Esophagus squamous epithelium (tissue), 5 donors: ENCODE measurements around the gene TMEM196. TPM values are rescaled to one million over a fixed set of nuclear protein-coding genes. Genes with fewer than 3 reads are reported as not detected.

ENCODE experiments used
- DNase-seq: peaks from one replicate; lab custom pipeline; 2025; lab: John Stamatoyannopoulos, UW
- H3K27ac ChIP-seq, 4 donors: fragments of 200-600 bp; sonication (generic); one replicate each; pipeline ENCODE4 v1.5.1; 2016 to 2019; ENCODE audit warnings: mild to moderate bottlenecking in 1 of 4
- H3K27me3 ChIP-seq, 4 donors: fragments of 200-600 bp; sonication (generic); 1 replicate in 3 of 4; 2 replicates in 1 of 4; pipeline versions ENCODE4 v1.5.1 to v1.6.0; 2017 to 2021; ENCODE audit warnings: antibody characterized with exemption in 1 of 4
- H3K36me3 ChIP-seq, 3 donors: fragments of 200-600 bp; sonication (generic); one replicate each; pipeline ENCODE4 v1.5.1; 2016 to 2019
- H3K4me1 ChIP-seq, 3 donors: fragments of 200-600 bp; sonication (generic); one replicate each; pipeline ENCODE4 v1.5.1; 2017 to 2019
- H3K4me3 ChIP-seq, 4 donors: fragments of 200-600 bp; sonication (generic); 1 replicate in 3 of 4; 2 replicates in 1 of 4; pipeline ENCODE4 v1.5.1; 2016 to 2019; ENCODE audit warnings: mild to moderate bottlenecking in 2 of 4, moderate library complexity in 1 of 4
- H3K9me3 ChIP-seq, 3 donors: fragments of 200-600 bp; sonication (generic); one replicate each; pipeline ENCODE4 v1.5.1; 2016 to 2019
- CTCF ChIP-seq, 6 experiments: fragments of 450-650 bp in 4 of 6; fragments of 200-600 bp in 2 of 6; sonication (generic) in 2 of 6; IDR thresholded peaks; one replicate each; pipeline ENCODE4 v1.5.1; 2016 to 2019; ENCODE audit warnings: antibody characterized with exemption in 6 of 6, mild to moderate bottlenecking in 4 of 6, moderate library complexity in 4 of 6
- POLR2A ChIP-seq, 4 donors: fragments of 450-650 bp; IDR thresholded peaks; one replicate each; pipeline ENCODE4 v1.6.1; 2017; ENCODE audit warnings: antibody characterized with exemption in 4 of 4, mild to moderate bottlenecking in 4 of 4, moderate library complexity in 3 of 4
- WGBS, 2 donors: methylation state at CpG; one replicate each; pipeline ENCODE4 v1.1.5; 2018; 5-methylcytosine and 5-hydroxymethylcytosine counted together
- intact Hi-C: fragments of 100-400 bp; cut with DNase I; formaldehyde crosslinking; loops from one replicate; pipeline ENCODE4 v1.15.0; 2022
- total RNA-seq, 4 donors: library from RNA; depleted of rRNA; stranded (reverse); fragments of >200 nt; gene quantifications; one replicate each; pipeline ENCODE4 v1.1.0, GENCODE V29; 2016
- donor health status: DM: yes; HTN: yes; CAD: no.

Gene TMEM196
- not detected for total RNA-seq

GRCh38 chr7:19772841-19773760, at the start of gene TMEM196:
Gene TMEM196, minus strand, starts transcription at chr7:19773617. Its CDS starts 921 bp downstream, at chr7:19772696.
- no peak for DNase-seq
- no peaks in the 10 kb centered on the region for H3K36me3 ChIP-seq
- intact Hi-C loops: no loop called here
- peaks cover 0 to 16% (median 0%) of the 10 kb centered on the region in 3 donors for H3K4me1 ChIP-seq
- 3 to 12% methylated on average over 36 of the region's 49 CpGs for WGBS, 2 donors
- no peaks in the 10 kb centered on the region for H3K9me3 ChIP-seq
- no peak within 1 kb of the TSS for H3K27ac ChIP-seq
- peak within 1 kb of the TSS in 3 of 4 donors; percentile 10 to 48 (median 15) for H3K4me3 ChIP-seq
- TF ChIP-seq CTCF (IDR thresholded peaks at IDR 0.05) (no peak), POLR2A (IDR thresholded peaks at IDR 0.05) (no peak)
- H3K27me3 ChIP-seq: peaks cover 0 to 41% (median 3%) of the 10 kb centered on the region in 4 donors

GRCh38 chr7:19816128-19816527, 42.7 kb upstream of the TMEM196 start:
- DNase-seq: no peak
- intact Hi-C loops: no loop called here
- H3K36me3 ChIP-seq: no peaks in the 10 kb centered on the region
- H3K4me3 ChIP-seq: no peak overlapping the region
- no peaks in the 10 kb centered on the region for H3K27me3 ChIP-seq
- TF ChIP-seq CTCF (IDR thresholded peaks at IDR 0.05): no peak
- TF ChIP-seq POLR2A (IDR thresholded peaks at IDR 0.05): no peak
- 83 to 84% methylated on average over 2 of the region's 2 CpGs for WGBS, 2 donors
- H3K9me3 ChIP-seq: no peaks in the 10 kb centered on the region
- no peaks in the 10 kb centered on the region for H3K4me1 ChIP-seq
- H3K27ac ChIP-seq: no peak overlapping the region

- Histone ChIP-seq H3K36me3 (no peaks in the 10 kb centered on the region), H3K27me3 (no peaks in the 10 kb centered on the region), H3K4me3 (no peak overlapping the region), H3K27ac (no peak overlapping the region), H3K4me1 (no peaks in the 10 kb centered on the region), H3K9me3 (no peaks in the 10 kb centered on the region)
- 55 to 56% methylated on average over 2 of the region's 2 CpGs for WGBS, 2 donors
- DNase-seq: no peak
- TF ChIP-seq POLR2A (IDR thresholded peaks at IDR 0.05) (no peak), CTCF (IDR thresholded peaks at IDR 0.05) (no peak)
- intact Hi-C loops: no loop called here
Observed at GRCh38 chr7:19815546-19815945, 42.1 kb upstream of the TMEM196 start.

GRCh38 chr7:19814776-19815175, 41.4 kb upstream of the TMEM196 start:
- no peaks in the 10 kb centered on the region for H3K9me3 ChIP-seq
- 63 to 69% methylated on average over 2 of the region's 2 CpGs for WGBS, 2 donors
- no peaks in the 10 kb centered on the region for H3K4me1 ChIP-seq
- no peak for DNase-seq
- no peak overlapping the region for H3K4me3 ChIP-seq
- TF ChIP-seq POLR2A (IDR thresholded peaks at IDR 0.05) (no peak), CTCF (IDR thresholded peaks at IDR 0.05) (no peak)
- intact Hi-C loops: no loop called here
- H3K36me3 ChIP-seq: no peaks in the 10 kb centered on the region
- no peak overlapping the region for H3K27ac ChIP-seq
- no peaks in the 10 kb centered on the region for H3K27me3 ChIP-seq

GRCh38 chr7:19811386-19811785, 38.0 kb upstream of the TMEM196 start:
- no peak for DNase-seq
- TF ChIP-seq CTCF (IDR thresholded peaks at IDR 0.05) (no peak), POLR2A (IDR thresholded peaks at IDR 0.05) (no peak)
- Histone ChIP-seq H3K27me3 (no peaks in the 10 kb centered on the region), H3K27ac (no peak overlapping the region), H3K4me3 (no peak overlapping the region), H3K9me3 (no peaks in the 10 kb centered on the region), H3K36me3 (no peaks in the 10 kb centered on the region), H3K4me1 (no peaks in the 10 kb centered on the region)
- 44 to 52% methylated on average over 1 of the region's 1 CpG for WGBS, 2 donors
- intact Hi-C loops: no loop called here
